ENCODE data around the gene XBP1. TPM values are rescaled to one million over a fixed set of nuclear protein-coding genes. Genes with fewer than 3 reads are reported as not detected.
A peak's percentile ranks its signal among the peaks of the same experiment; 100 is the strongest.
"Not testable (repeated sequence)": the region's sequence is repeated elsewhere in the genome, so short reads cannot be mapped to it uniquely, and the experiment has no call there.

The XBP1 gene
- total and polyA plus RNA-seq, 2 experiments from 2014 or later, result 95.1 to 195 TPM

DNA sequence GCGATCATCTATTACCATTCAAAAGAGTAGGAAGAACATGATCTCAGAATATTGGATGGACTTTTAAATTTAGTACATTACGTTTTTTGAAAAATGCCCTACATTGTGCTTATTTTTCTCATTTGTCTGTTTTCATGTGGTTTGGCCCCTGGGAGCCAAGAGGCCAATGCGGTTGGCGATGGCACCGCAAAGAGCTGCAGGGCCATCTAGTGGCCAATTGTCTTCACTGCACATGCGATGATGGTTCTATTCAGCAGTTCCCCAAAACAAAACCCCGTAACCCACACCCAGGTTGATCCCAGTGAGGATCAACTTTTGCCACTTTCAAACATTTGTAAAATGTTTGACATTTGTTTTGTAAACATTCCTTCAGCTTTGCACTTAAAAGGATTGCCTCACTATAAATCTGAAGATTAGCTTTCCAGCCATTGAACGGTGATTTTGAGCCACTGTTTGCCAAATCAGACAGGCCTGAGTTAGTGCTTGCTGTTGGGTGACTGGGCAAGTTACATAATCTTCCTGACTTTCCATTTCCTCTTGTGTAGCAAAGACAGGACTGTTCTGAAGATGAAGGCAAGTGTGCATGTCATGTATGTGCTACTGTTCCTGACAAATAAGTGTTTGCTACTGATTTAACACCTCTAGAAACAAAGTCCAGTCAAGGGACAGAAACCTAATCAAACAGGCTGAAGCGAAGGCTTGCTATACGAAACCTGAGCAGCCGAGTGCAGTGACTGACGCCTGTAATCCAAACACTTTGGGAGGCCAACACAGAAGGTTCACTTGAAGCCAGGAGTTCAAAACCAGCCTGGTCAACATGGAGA, 29.2 kb upstream of the XBP1 start:
- Histone ChIP-seq H3F3A (replicated peaks; ENCODE audit: low read depth) (peaks cover 3% of the 10 kb centered on the region; the same call in 1 of the 2 replicates), H4K20me1 (replicated peaks; ENCODE audit: insufficient read depth) (no peaks in the 10 kb centered on the region), H3K79me2 (replicated peaks; ENCODE audit: insufficient read depth) (no peaks in the 10 kb centered on the region), H3K27ac (ENCODE audit: low read depth) (peak overlapping the region; percentile 72; the same call in 1 of the 2 replicates), H3K9me2 (ENCODE audit: insufficient read depth) (no peaks in the 10 kb centered on the region), H2AFZ (no peak overlapping the region), H3K36me3 (ENCODE audit: insufficient read depth) (no peaks in the 10 kb centered on the region), H3K4me1 (ENCODE audit: insufficient read depth) (no peaks in the 10 kb centered on the region), H3K4me2 (no peak overlapping the region), H3K4me3 (no peak overlapping the region), H3K27me3 (ENCODE audit: insufficient read depth) (no peaks in the 10 kb centered on the region)
- Mint-ChIP-seq H3K27me3 (ENCODE audit: insufficient read depth, low read depth, poor library complexity) (peaks cover 8% of the 10 kb centered on the region), H3K27ac (0 out of 2 replicates have a peak overlapping the region, but pooled peaks have one; percentile 44), H3K36me3 (ENCODE audit: low read depth) (no peaks in the 10 kb centered on the region; the same call in 2 of the 3 replicates), H3K4me3 (no peak overlapping the region), H3K4me1 (no peaks in the 10 kb centered on the region; the same call in 2 of the 3 replicates), H3K9me3 (no peaks in the 10 kb centered on the region)
- ATAC-seq (peak; percentile 96), DNase-seq (ENCODE audit: low spot score) (peak; percentile 91)
- TF ChIP-seq EZH2phosphoT487 (IDR thresholded peaks at IDR 0.05; ENCODE audit: unreplicated experiment) (no peak), NANOG (IDR thresholded peaks at IDR 0.05; ENCODE audit: borderline replicate concordance) (no peak), EZH2 (IDR thresholded peaks at IDR 0.05; ENCODE audit: low read depth, unreplicated experiment) (no peak), STAT1 (IDR thresholded peaks at IDR 0.05; ENCODE audit: unreplicated experiment) (no peak)
- TF ChIP-seq, protein P1, sequence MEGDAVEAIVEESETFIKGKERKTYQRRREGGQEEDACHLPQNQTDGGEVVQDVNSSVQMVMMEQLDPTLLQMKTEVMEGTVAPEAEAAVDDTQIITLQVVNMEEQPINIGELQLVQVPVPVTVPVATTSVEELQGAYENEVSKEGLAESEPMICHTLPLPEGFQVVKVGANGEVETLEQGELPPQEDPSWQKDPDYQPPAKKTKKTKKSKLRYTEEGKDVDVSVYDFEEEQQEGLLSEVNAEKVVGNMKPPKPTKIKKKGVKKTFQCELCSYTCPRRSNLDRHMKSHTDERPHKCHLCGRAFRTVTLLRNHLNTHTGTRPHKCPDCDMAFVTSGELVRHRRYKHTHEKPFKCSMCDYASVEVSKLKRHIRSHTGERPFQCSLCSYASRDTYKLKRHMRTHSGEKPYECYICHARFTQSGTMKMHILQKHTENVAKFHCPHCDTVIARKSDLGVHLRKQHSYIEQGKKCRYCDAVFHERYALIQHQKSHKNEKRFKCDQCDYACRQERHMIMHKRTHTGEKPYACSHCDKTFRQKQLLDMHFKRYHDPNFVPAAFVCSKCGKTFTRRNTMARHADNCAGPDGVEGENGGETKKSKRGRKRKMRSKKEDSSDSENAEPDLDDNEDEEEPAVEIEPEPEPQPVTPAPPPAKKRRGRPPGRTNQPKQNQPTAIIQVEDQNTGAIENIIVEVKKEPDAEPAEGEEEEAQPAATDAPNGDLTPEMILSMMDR (conservative IDR thresholded peaks at IDR 0.05; ENCODE audit: low read depth in 2 of 2), result peak; percentile 95 to 99
- TF ChIP-seq, protein P2, sequence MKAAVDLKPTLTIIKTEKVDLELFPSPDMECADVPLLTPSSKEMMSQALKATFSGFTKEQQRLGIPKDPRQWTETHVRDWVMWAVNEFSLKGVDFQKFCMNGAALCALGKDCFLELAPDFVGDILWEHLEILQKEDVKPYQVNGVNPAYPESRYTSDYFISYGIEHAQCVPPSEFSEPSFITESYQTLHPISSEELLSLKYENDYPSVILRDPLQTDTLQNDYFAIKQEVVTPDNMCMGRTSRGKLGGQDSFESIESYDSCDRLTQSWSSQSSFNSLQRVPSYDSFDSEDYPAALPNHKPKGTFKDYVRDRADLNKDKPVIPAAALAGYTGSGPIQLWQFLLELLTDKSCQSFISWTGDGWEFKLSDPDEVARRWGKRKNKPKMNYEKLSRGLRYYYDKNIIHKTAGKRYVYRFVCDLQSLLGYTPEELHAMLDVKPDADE (IDR thresholded peaks at IDR 0.05), result no peak

- Mint-ChIP-seq H3K27ac (no peak overlapping the region), H3K36me3 (ENCODE audit: low read depth) (no peaks in the 10 kb centered on the region; the same call in 2 of the 3 replicates), H3K27me3 (ENCODE audit: insufficient read depth, low read depth, poor library complexity) (peaks cover 10% of the 10 kb centered on the region), H3K4me3 (no peak overlapping the region), H3K4me1 (no peaks in the 10 kb centered on the region; the same call in 2 of the 3 replicates), H3K9me3 (no peaks in the 10 kb centered on the region)
- H3K27me3 ChIP-seq (ENCODE audit: insufficient read depth), result no peaks in the 10 kb centered on the region
- H3K27ac ChIP-seq (ENCODE audit: low read depth), result no peak overlapping the region
- DNase-seq (ENCODE audit: low spot score), result no peak
- no peak for TF ChIP-seq NANOG (IDR thresholded peaks at IDR 0.05; ENCODE audit: borderline replicate concordance)
- no peak for TF ChIP-seq EZH2 (IDR thresholded peaks at IDR 0.05; ENCODE audit: low read depth, unreplicated experiment)
- no peak for TF ChIP-seq JUNB (IDR thresholded peaks at IDR 0.05; ENCODE audit: unreplicated experiment)
- TF ChIP-seq, protein P1 (conservative IDR thresholded peaks at IDR 0.05; ENCODE audit: low read depth in 2 of 2), result no peak
- TF ChIP-seq, protein P3, sequence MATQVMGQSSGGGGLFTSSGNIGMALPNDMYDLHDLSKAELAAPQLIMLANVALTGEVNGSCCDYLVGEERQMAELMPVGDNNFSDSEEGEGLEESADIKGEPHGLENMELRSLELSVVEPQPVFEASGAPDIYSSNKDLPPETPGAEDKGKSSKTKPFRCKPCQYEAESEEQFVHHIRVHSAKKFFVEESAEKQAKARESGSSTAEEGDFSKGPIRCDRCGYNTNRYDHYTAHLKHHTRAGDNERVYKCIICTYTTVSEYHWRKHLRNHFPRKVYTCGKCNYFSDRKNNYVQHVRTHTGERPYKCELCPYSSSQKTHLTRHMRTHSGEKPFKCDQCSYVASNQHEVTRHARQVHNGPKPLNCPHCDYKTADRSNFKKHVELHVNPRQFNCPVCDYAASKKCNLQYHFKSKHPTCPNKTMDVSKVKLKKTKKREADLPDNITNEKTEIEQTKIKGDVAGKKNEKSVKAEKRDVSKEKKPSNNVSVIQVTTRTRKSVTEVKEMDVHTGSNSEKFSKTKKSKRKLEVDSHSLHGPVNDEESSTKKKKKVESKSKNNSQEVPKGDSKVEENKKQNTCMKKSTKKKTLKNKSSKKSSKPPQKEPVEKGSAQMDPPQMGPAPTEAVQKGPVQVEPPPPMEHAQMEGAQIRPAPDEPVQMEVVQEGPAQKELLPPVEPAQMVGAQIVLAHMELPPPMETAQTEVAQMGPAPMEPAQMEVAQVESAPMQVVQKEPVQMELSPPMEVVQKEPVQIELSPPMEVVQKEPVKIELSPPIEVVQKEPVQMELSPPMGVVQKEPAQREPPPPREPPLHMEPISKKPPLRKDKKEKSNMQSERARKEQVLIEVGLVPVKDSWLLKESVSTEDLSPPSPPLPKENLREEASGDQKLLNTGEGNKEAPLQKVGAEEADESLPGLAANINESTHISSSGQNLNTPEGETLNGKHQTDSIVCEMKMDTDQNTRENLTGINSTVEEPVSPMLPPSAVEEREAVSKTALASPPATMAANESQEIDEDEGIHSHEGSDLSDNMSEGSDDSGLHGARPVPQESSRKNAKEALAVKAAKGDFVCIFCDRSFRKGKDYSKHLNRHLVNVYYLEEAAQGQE (IDR thresholded peaks at IDR 0.05; ENCODE audit: unreplicated experiment), result no peak
- no peak for TF ChIP-seq STAT1 (IDR thresholded peaks at IDR 0.05; ENCODE audit: unreplicated experiment)
- no peak for TF ChIP-seq POLR2AphosphoS5 (IDR thresholded peaks at IDR 0.05; ENCODE audit: low read depth)
- no peaks in the 10 kb centered on the region for H3K79me2 ChIP-seq (replicated peaks; ENCODE audit: insufficient read depth)
- H3K4me2 ChIP-seq, result no peak overlapping the region
- peaks cover 3% of the 10 kb centered on the region; the same call in 1 of the 2 replicates for H3F3A ChIP-seq (replicated peaks; ENCODE audit: low read depth)
- no peaks in the 10 kb centered on the region for H3K9me2 ChIP-seq (ENCODE audit: insufficient read depth)
- no peak overlapping the region for H2AFZ ChIP-seq
- H4K20me1 ChIP-seq (replicated peaks; ENCODE audit: insufficient read depth), result no peaks in the 10 kb centered on the region
- H3K4me1 ChIP-seq (ENCODE audit: insufficient read depth), result no peaks in the 10 kb centered on the region
- ATAC-seq, result no peak
- no peaks in the 10 kb centered on the region for H3K36me3 ChIP-seq (ENCODE audit: insufficient read depth)
- H3K4me3 ChIP-seq, result no peak overlapping the region
Observed at GRCh38 chr22:28826921-28827320, 26.6 kb upstream of the XBP1 start.

DNA sequence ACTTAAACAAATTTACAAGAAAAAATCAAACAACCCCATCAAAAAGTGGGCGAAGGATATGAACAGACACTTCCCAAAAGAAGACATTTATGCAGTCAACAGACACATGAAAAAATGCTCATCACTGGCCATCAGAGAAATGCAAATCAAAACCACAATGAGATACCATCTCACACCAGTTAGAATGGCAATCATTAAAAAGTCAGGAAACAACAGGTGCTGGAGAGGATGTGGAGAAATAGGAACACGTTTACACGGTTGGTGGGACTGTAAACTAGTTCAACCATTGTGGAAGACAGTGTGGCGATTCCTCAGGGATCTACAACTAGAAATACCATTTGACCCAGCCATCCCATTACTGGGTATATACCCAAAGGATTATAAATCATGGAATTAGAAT, 26.1 kb upstream of the XBP1 start:
- H3K79me2 ChIP-seq (replicated peaks; ENCODE audit: insufficient read depth); H3K4me3 ChIP-seq; H3K27me3 ChIP-seq (ENCODE audit: insufficient read depth); H3F3A ChIP-seq (replicated peaks; ENCODE audit: low read depth); H3K4me3 Mint-ChIP-seq; DNase-seq (ENCODE audit: low spot score); ATAC-seq; H3K36me3 Mint-ChIP-seq (ENCODE audit: low read depth); H3K36me3 ChIP-seq (ENCODE audit: insufficient read depth); H3K4me1 Mint-ChIP-seq; H3K9me2 ChIP-seq (ENCODE audit: insufficient read depth); H3K4me2 ChIP-seq; H3K4me1 ChIP-seq (ENCODE audit: insufficient read depth); H3K9me3 Mint-ChIP-seq; H4K20me1 ChIP-seq (replicated peaks; ENCODE audit: insufficient read depth); H2AFZ ChIP-seq; H3K27ac Mint-ChIP-seq; H3K27ac ChIP-seq (ENCODE audit: low read depth): not testable (repeated sequence)
- peaks cover 10% of the 10 kb centered on the region for H3K27me3 Mint-ChIP-seq (ENCODE audit: insufficient read depth, low read depth, poor library complexity)
